GM12878 (cell line): Measurements from ENCODE around the gene MACF1. TPM values are rescaled to one million over a fixed set of nuclear protein-coding genes. Genes with fewer than 3 reads are reported as not detected.

Source experiments
- ATAC-seq: fragments of 200-7000 bp; cut with Tn5 transposase; 3 replicates; pipeline ENCODE4 v1.9.1; 2020; ENCODE audit warnings: mild to moderate bottlenecking, moderate library complexity
- BruUV-seq: library from RNA; stranded (reverse); fragments of 400-500 nt; replicated peaks from 2 replicates; lab custom pipeline; 2021; lab: Mats Ljungman, UMichigan
- CTCF ChIA-PET: fragments of 300-600 bp; sonication (Branson Sonifier 250); formaldehyde crosslinking; extraction: SDS; loops from one replicate; lab custom pipeline; 2021; ENCODE audit warnings: inconsistent platforms; lab: Yijun Ruan, JAX
- POLR2A ChIA-PET: fragments of 350-600 bp; formaldehyde crosslinking; extraction: SDS; loops from one replicate; lab custom pipeline; 2021; ENCODE audit warnings: inconsistent platforms; lab: Charles Lee
- RAD21 ChIA-PET: fragments of 300-600 bp; sonication (Branson Sonifier 250); formaldehyde crosslinking; loops from one replicate; lab custom pipeline; 2023; ENCODE audit warnings: antibody characterized with exemption; ENCODE audit not compliant: unreplicated experiment; lab: Charles Lee
- SMC1A ChIA-PET: fragments of 300-600 bp; sonication (Branson Sonifier 250); formaldehyde crosslinking; loops from one replicate; lab custom pipeline; 2023; ENCODE audit not compliant: unreplicated experiment, uncharacterized antibody; lab: Charles Lee
- DNase-seq: peaks from one replicate; pipeline ENCODE4 v3.0.0-alpha.2; 2011; ENCODE audit warnings: low read depth, low spot score
- FAIRE-seq: peaks from 3 replicates; lab custom pipeline; 2011; peaks lifted over from hg19 to GRCh38; lab: Jason Lieb, UNC
- H2AFZ ChIP-seq: 2 replicates; pipeline ENCODE4 v1.6.0; 2011; ENCODE audit warnings: low read depth, low read length, control low read depth; ENCODE audit not compliant: control insufficient read depth
- H3K27ac ChIP-seq: 2 replicates; pipeline ENCODE4 v1.5.1; 2011; ENCODE audit warnings: control low read depth; ENCODE audit not compliant: control insufficient read depth, insufficient read depth
- H3K27me3 ChIP-seq, 2 experiments: replicated peaks in 1 of 2; 2 replicates each; pipeline versions ENCODE4 v1.6.0 to v1.6.1; 2011; ENCODE audit warnings: low read length in 1 of 2; ENCODE audit not compliant: control insufficient read depth in 2 of 2, insufficient read depth in 2 of 2
- H3K36me3 ChIP-seq, 2 experiments: 2 replicates each; pipeline ENCODE4 v1.5.1; 2011; ENCODE audit warnings: low read length in 1 of 2; ENCODE audit not compliant: control insufficient read depth in 2 of 2, insufficient read depth in 2 of 2
- H3K4me1 ChIP-seq: 2 replicates; pipeline ENCODE4 v1.6.1; 2011; ENCODE audit warnings: mild to moderate bottlenecking, low read length, moderate library complexity, mixed read lengths; ENCODE audit not compliant: control insufficient read depth, insufficient read depth
- H3K4me2 ChIP-seq: 2 replicates; pipeline ENCODE4 v1.6.0; 2011; ENCODE audit warnings: control low read depth; ENCODE audit not compliant: control insufficient read depth, insufficient read depth
- H3K4me3 ChIP-seq: fragments of 200-600 bp; sonication (generic); 2 replicates; pipeline ENCODE4 v1.5.1; 2016
- H3K79me2 ChIP-seq: 2 replicates; pipeline ENCODE4 v1.6.0; 2011; ENCODE audit warnings: low read length; ENCODE audit not compliant: control insufficient read depth, insufficient read depth
- H3K9ac ChIP-seq: 2 replicates; pipeline ENCODE4 v1.8.0; 2011; ENCODE audit warnings: low read length, control low read depth, mixed read lengths; ENCODE audit not compliant: control insufficient read depth, insufficient read depth
- H3K9me3 ChIP-seq: replicated peaks from 3 replicates; pipeline ENCODE4 v1.5.1; 2011; ENCODE audit warnings: mild to moderate bottlenecking, low read length; ENCODE audit not compliant: control insufficient read depth, insufficient read depth
- H4K20me1 ChIP-seq: 2 replicates; pipeline ENCODE4 v1.6.0; 2011; ENCODE audit not compliant: control insufficient read depth, insufficient read depth
- ASH2L ChIP-seq: fragments of 300-600, 200-600 bp; sonication (generic); IDR thresholded peaks from 2 replicates; pipeline ENCODE4 v1.6.1; 2017; ENCODE audit warnings: low read depth, mild to moderate bottlenecking, borderline replicate concordance
- EED ChIP-seq: sonication (generic); IDR thresholded peaks from 2 replicates; pipeline ENCODE4 v1.6.1; 2016; ENCODE audit warnings: antibody characterized with exemption, low read depth
- GABPA ChIP-seq: IDR thresholded peaks from 2 replicates; pipeline ENCODE4 v1.6.1; 2014; ENCODE audit warnings: antibody characterized with exemption, low read depth, mild to moderate bottlenecking, inconsistent platforms
- HDAC6 ChIP-seq: fragments of 200-600 bp; sonication (generic); IDR thresholded peaks from one replicate; pipeline ENCODE4 v1.8.0; 2017; ENCODE audit warnings: antibody characterized with exemption; ENCODE audit not compliant: unreplicated experiment
- KLF5 ChIP-seq: fragments of 450-650 bp; IDR thresholded peaks from 2 replicates; pipeline ENCODE4 v1.6.1; 2014; ENCODE audit warnings: mild to moderate bottlenecking; ENCODE audit not compliant: partially characterized antibody
- MEF2A ChIP-seq: IDR thresholded peaks from 2 replicates; pipeline ENCODE4 v1.6.1; 2011; ENCODE audit warnings: low read depth, mild to moderate bottlenecking, low read length, moderate library complexity; ENCODE audit not compliant: insufficient read depth
- MXI1 ChIP-seq: fragments of 150-350 bp; IDR thresholded peaks from 2 replicates; pipeline ENCODE4 v1.6.1; 2011; ENCODE audit warnings: low read depth, mild to moderate bottlenecking, inconsistent platforms, low read length, improper control_type of control experiment
- MYB ChIP-seq: fragments of 150-350 bp; IDR thresholded peaks from 2 replicates; pipeline ENCODE4 v1.6.1; 2014; ENCODE audit warnings: mild to moderate bottlenecking, low read depth, low read length, borderline replicate concordance
- RAD21 ChIP-seq: IDR thresholded peaks from 2 replicates; pipeline ENCODE4 v1.6.1; 2011; ENCODE audit warnings: mild to moderate bottlenecking, low read depth, low read length, moderate library complexity; ENCODE audit not compliant: insufficient read depth
- SMAD5 ChIP-seq: IDR thresholded peaks from 2 replicates; pipeline ENCODE4 v1.6.1; 2016; ENCODE audit warnings: antibody characterized with exemption, low read depth
- SP1 ChIP-seq: IDR thresholded peaks from one replicate; pipeline ENCODE4 v1.6.1; 2011; ENCODE audit warnings: low read depth, low read length
- SUPT20H ChIP-seq: IDR thresholded peaks from 2 replicates; pipeline ENCODE4 v1.6.1; 2011; ENCODE audit warnings: low read depth, mild to moderate bottlenecking, low read length, moderate library complexity, borderline replicate concordance; ENCODE audit not compliant: control insufficient read depth
- YBX1 ChIP-seq: fragments of 450-650 bp; IDR thresholded peaks from 2 replicates; pipeline ENCODE4 v1.6.1; 2016; ENCODE audit warnings: antibody characterized with exemption
- WGBS: methylation state at CpG from one replicate; pipeline ENCODE4 v1.1.6; 2016; ENCODE audit warnings: low lambda C conversion rate; ENCODE audit not compliant: insufficient replicate concordance, insufficient coverage; ENCODE audit errors: missing lambda C conversion rate; 5-methylcytosine and 5-hydroxymethylcytosine counted together
- in situ Hi-C: fragments of 300-500 bp; cut with MboI; formaldehyde crosslinking; loops from 9 replicates; pipeline ENCODE4 v1.14.3; 2018; ENCODE audit warnings: mixed read lengths
- intact Hi-C: fragments of 100-400 bp; cut with micrococcal nuclease; formaldehyde crosslinking; loops from one replicate; pipeline ENCODE4 v1.14.2; 2022; ENCODE audit not compliant: unreplicated experiment
- polyA plus RNA-seq, 11 experiments: library from polyadenylated mRNA; depleted of rRNA in 4 of 11; unstranded in 6 of 11; stranded (reverse) in 5 of 11; fragments of >200 nt; fragmentation: Nextera tagmentation in 4 of 11; fragmentation: Illumina TruSeq in 1 of 11; extraction: Ambion mirVana in 4 of 11; extraction: Trizol in 1 of 11; gene quantifications; 1 replicate in 1 of 11; 2 replicates in 10 of 11; pipeline versions ENCODE4 v1.2.1 to v1.2.3, GENCODE V29; 2011 to 2016; ENCODE audit warnings: inconsistent platforms in 2 of 11, missing spikeins in 2 of 11, low read depth in 1 of 11
- total RNA-seq, 4 experiments: library from RNA; depleted of rRNA in 3 of 4; stranded (reverse); fragments of >200 nt in 3 of 4; fragmentation: Illumina TruSeq in 1 of 4; extraction: Trizol in 1 of 4; gene quantifications; 2 replicates each; pipeline versions ENCODE4 v1.2.1 to v1.2.3, GENCODE V29; 2013 to 2021
- TF ChIP-seq, protein P1 (sequence below): IDR thresholded peaks from 2 replicates; pipeline ENCODE4 v1.6.1; 2011; ENCODE audit warnings: borderline replicate concordance, low read depth, mild to moderate bottlenecking, moderate library complexity, low read length; ENCODE audit not compliant: insufficient read depth, poor library complexity, severe bottlenecking
- TF ChIP-seq, protein P2 (sequence below): IDR thresholded peaks from 2 replicates; pipeline ENCODE4 v1.6.1; 2012; ENCODE audit warnings: low read depth, low read length, improper control_type of control experiment
- TF ChIP-seq, protein P3 (sequence below): IDR thresholded peaks from 2 replicates; pipeline ENCODE4 v1.6.1; 2011; ENCODE audit warnings: low read depth, mild to moderate bottlenecking, low read length, moderate library complexity, borderline replicate concordance; ENCODE audit errors: extremely low read depth
- TF ChIP-seq, protein P4 (sequence below): IDR thresholded peaks from 2 replicates; pipeline ENCODE4 v1.6.1; 2011; ENCODE audit warnings: mild to moderate bottlenecking, low read depth, low read length, moderate library complexity; ENCODE audit not compliant: insufficient replicate concordance
- TF ChIP-seq, protein P5 (sequence below): IDR thresholded peaks from 2 replicates; pipeline ENCODE4 v1.6.1; 2012; ENCODE audit warnings: low read depth, low read length, improper control_type of control experiment

Gene MACF1
- total and polyA plus RNA-seq, 10 of the 15 experiments (the other 5 are each of a cell fraction or from before 2014, with no cell fraction given) = 15.5 to 201 (median 76.9) TPM

DNA sequence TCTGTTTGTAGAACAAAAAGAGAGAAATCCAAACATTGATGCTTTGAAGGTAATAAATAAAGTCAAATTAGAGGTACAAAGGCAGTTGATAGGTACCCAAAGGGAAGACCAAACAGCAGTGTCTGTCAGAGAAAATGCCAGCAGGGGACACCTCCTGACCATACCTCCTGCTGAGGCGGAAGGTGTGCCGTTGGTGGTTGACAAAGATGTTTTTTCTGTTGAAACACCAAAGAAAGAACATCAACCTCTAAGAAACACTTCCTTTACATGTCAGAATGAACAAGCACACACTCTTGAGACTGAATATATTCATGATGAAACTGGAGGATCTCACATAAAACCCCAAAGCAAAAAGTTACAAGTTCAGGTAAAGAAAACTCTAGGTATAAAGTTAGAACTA is 128.3 kb downstream of the MACF1 start (continued):
- TF ChIP-seq SUPT20H = no peak
- no peak for TF ChIP-seq MEF2A
- TF ChIP-seq, protein P1, sequence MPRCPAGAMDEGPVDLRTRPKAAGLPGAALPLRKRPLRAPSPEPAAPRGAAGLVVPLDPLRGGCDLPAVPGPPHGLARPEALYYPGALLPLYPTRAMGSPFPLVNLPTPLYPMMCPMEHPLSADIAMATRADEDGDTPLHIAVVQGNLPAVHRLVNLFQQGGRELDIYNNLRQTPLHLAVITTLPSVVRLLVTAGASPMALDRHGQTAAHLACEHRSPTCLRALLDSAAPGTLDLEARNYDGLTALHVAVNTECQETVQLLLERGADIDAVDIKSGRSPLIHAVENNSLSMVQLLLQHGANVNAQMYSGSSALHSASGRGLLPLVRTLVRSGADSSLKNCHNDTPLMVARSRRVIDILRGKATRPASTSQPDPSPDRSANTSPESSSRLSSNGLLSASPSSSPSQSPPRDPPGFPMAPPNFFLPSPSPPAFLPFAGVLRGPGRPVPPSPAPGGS = no peak
- TF ChIP-seq KLF5 = no peak

DNA sequence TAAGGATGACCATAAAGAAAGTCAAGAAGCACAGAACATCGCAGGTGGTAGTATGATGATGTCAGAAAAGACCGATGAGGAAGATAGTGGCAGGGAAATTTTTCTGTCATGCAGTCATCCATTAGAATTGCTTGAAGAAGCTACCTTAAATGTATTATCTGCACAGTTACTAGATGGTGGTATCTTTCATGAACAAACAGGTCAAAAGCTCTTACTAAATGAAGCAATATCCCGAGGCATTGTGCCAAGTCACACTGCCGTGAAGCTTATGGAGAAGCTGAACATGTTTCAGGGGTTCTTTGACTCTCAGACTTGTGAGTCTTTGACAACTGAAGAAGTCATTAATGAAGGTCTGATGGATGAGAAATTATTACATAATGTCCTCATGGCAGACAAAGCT is 128.8 kb downstream of the MACF1 start:
- peaks cover 13 to 41% of the 10 kb centered on the region in 2 experiments for H3K36me3 ChIP-seq
- H3K4me2 ChIP-seq = no peak overlapping the region
- FAIRE-seq (no peak), DNase-seq (no peak), ATAC-seq (no peak)
- H3K4me1 ChIP-seq = no peaks in the 10 kb centered on the region; the same call in 1 of the 2 replicates
- POLR2A ChIA-PET = no interaction called here
- H4K20me1 ChIP-seq = no peaks in the 10 kb centered on the region
- no TSS peak for BruUV-seq
- H2AFZ ChIP-seq = no peak overlapping the region
- no peaks in the 10 kb centered on the region for H3K79me2 ChIP-seq
- no peaks in the 10 kb centered on the region for H3K9me3 ChIP-seq
- in situ Hi-C loops (no loop called here), intact Hi-C loops (no loop called here)
- RAD21 ChIA-PET = no interaction called here
- 66% methylated on average over 4 of the region's 4 CpGs for WGBS
- H3K9ac ChIP-seq = no peak overlapping the region
- CTCF ChIA-PET = interaction anchor here (0.9 to 1.0 kb wide), 2 partner anchors 96 to 234 kb away, joined by 3 read pairs; no protein-coding TSS in a partner anchor
- H3K4me3 ChIP-seq = no peak overlapping the region
- no peaks in the 10 kb centered on the region for H3K27me3 ChIP-seq
- SMC1A ChIA-PET = no interaction called here
- no peak overlapping the region for H3K27ac ChIP-seq
- TF ChIP-seq SMAD5 = no peak
- TF ChIP-seq, protein P2, sequence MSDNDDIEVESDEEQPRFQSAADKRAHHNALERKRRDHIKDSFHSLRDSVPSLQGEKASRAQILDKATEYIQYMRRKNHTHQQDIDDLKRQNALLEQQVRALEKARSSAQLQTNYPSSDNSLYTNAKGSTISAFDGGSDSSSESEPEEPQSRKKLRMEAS = no peak
- TF ChIP-seq ASH2L = no peak
- no peak for TF ChIP-seq GABPA
- no peak for TF ChIP-seq RAD21
- no peak for TF ChIP-seq EED
- no peak for TF ChIP-seq YBX1
- TF ChIP-seq SP1 = no peak
- TF ChIP-seq, protein P3, sequence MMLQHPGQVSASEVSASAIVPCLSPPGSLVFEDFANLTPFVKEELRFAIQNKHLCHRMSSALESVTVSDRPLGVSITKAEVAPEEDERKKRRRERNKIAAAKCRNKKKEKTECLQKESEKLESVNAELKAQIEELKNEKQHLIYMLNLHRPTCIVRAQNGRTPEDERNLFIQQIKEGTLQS = no peak
- TF ChIP-seq, protein P4, sequence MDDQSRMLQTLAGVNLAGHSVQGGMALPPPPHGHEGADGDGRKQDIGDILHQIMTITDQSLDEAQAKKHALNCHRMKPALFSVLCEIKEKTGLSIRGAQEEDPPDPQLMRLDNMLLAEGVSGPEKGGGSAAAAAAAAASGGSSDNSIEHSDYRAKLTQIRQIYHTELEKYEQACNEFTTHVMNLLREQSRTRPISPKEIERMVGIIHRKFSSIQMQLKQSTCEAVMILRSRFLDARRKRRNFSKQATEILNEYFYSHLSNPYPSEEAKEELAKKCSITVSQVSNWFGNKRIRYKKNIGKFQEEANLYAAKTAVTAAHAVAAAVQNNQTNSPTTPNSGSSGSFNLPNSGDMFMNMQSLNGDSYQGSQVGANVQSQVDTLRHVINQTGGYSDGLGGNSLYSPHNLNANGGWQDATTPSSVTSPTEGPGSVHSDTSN = no peak
- no peak for TF ChIP-seq HDAC6
- no peak for TF ChIP-seq MYB
- TF ChIP-seq, protein P1 = no peak
- no peak for TF ChIP-seq MXI1
- TF ChIP-seq, protein P5, sequence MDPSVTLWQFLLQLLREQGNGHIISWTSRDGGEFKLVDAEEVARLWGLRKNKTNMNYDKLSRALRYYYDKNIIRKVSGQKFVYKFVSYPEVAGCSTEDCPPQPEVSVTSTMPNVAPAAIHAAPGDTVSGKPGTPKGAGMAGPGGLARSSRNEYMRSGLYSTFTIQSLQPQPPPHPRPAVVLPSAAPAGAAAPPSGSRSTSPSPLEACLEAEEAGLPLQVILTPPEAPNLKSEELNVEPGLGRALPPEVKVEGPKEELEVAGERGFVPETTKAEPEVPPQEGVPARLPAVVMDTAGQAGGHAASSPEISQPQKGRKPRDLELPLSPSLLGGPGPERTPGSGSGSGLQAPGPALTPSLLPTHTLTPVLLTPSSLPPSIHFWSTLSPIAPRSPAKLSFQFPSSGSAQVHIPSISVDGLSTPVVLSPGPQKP = no peak
